B cell (primary cell): ENCODE results near the gene HMG20B.

Source experiments
- CTCF ChIP-seq: fragments of 200-600 bp; IDR thresholded peaks from one replicate; pipeline ENCODE4 v1.8.0; 2022; ENCODE audit warnings: antibody characterized with exemption, mild to moderate bottlenecking
- EZH2 ChIP-seq: IDR thresholded peaks from 2 replicates; pipeline ENCODE4 v1.6.1; 2012; ENCODE audit warnings: borderline replicate concordance, low read depth, mild to moderate bottlenecking, moderate library complexity, low read length; ENCODE audit not compliant: insufficient read depth, poor library complexity, severe bottlenecking

- TF ChIP-seq EZH2 (no peak), CTCF (no peak)
Measured at GRCh38 chr19:3531716-3532115, 41.0 kb upstream of the HMG20B start.
